Stimulated activated CD8-positive, alpha-beta memory T cell treated with anti-CD3 and anti-CD28 coated beads, Interleukin-15, amount 100 ng/mL, for 24 hours (primary cell): ENCODE results near the gene EFCAB13.
"Not testable (repeated sequence)": the region's sequence is repeated elsewhere in the genome, so short reads cannot be mapped to it uniquely, and the experiment has no call there.

Experiments used
- DNase-seq: peaks from one replicate; pipeline ENCODE4 v3.0.0-alpha.2; 2020; ENCODE audit warnings: low read depth

EFCAB13 gene

GRCh38 chr17:47325176-47325575 is 1.4 kb downstream of the EFCAB13 start:
- no peak for DNase-seq

GRCh38 chr17:47330548-47330947 is 6.8 kb downstream of the EFCAB13 start:
- no peak for DNase-seq

GRCh38 chr17:47332287-47332686 is 8.5 kb downstream of the EFCAB13 start:
- no peak for DNase-seq

- DNase-seq: no peak
Observed at GRCh38 chr17:47335101-47335936, 11.6 kb downstream of the EFCAB13 start.

GRCh38 chr17:47338026-47338425 is 14.3 kb downstream of the EFCAB13 start:
- no peak for DNase-seq

GRCh38 chr17:47352848-47353247 is 29.1 kb downstream of the EFCAB13 start:
- no peak for DNase-seq

- DNase-seq: no peak
Observed at GRCh38 chr17:47358652-47359051, 34.9 kb downstream of the EFCAB13 start.

GRCh38 chr17:47363171-47363570 is 39.4 kb downstream of the EFCAB13 start:
- DNase-seq: no peak

- no peak for DNase-seq
Observed at GRCh38 chr17:47367257-47367656, 43.5 kb downstream of the EFCAB13 start.

- no peak for DNase-seq
Observed at GRCh38 chr17:47368262-47368661, 44.5 kb downstream of the EFCAB13 start.

- DNase-seq: not testable (repeated sequence)
Observed at GRCh38 chr17:47370899-47371298, 47.1 kb downstream of the EFCAB13 start.

GRCh38 chr17:47373002-47373401 is 49.2 kb downstream of the EFCAB13 start:
- no peak for DNase-seq

GRCh38 chr17:47376247-47376646 is 52.5 kb downstream of the EFCAB13 start:
- no peak for DNase-seq

- DNase-seq: no peak
Observed at GRCh38 chr17:47388825-47389224, 65.1 kb downstream of the EFCAB13 start.

- not testable (repeated sequence) for DNase-seq
Observed at GRCh38 chr17:47397532-47398128, 73.9 kb downstream of the EFCAB13 start.

- no peak for DNase-seq
Observed at GRCh38 chr17:47400333-47400732, 76.6 kb downstream of the EFCAB13 start.

- no peak for DNase-seq
Observed at GRCh38 chr17:47401100-47401499, 77.3 kb downstream of the EFCAB13 start.

- no peak for DNase-seq
Observed at GRCh38 chr17:47404006-47404405, 80.3 kb downstream of the EFCAB13 start.

- no peak for DNase-seq
Observed at GRCh38 chr17:47404875-47405274, 81.1 kb downstream of the EFCAB13 start.

- DNase-seq: no peak
Observed at GRCh38 chr17:47413872-47414271, 90.1 kb downstream of the EFCAB13 start.

- no peak for DNase-seq
Observed at GRCh38 chr17:47414612-47415011, 90.9 kb downstream of the EFCAB13 start.

- DNase-seq: no peak
Observed at GRCh38 chr17:47423406-47424295, 99.9 kb downstream of the EFCAB13 start.

GRCh38 chr17:47425233-47425632 is 101.5 kb downstream of the EFCAB13 start:
- not testable (repeated sequence) for DNase-seq
